Fibroblast of lung (primary cell): Measurements from ENCODE around the gene GPS1. TPM values are rescaled to one million over a fixed set of nuclear protein-coding genes. Genes with fewer than 3 reads are reported as not detected.

Experiments
- DNase-seq, 2 donors: peaks; one replicate each; pipeline versions ENCODE4 v3.0.0 to v3.0.0-alpha.2; 2010; ENCODE audit warnings: low read depth in 2 of 2
- H2AFZ ChIP-seq: 2 replicates; pipeline ENCODE4 v1.5.1; 2012; ENCODE audit warnings: low read length, control low read depth, inconsistent platforms
- H3K27ac ChIP-seq: 2 replicates; pipeline ENCODE4 v1.5.1; 2011; ENCODE audit warnings: low read length, control low read depth; ENCODE audit not compliant: insufficient read depth
- H3K27me3 ChIP-seq: 2 replicates; pipeline ENCODE4 v1.5.1; 2011; ENCODE audit warnings: mild to moderate bottlenecking, low read length; ENCODE audit not compliant: control insufficient read depth, insufficient read depth
- H3K36me3 ChIP-seq: 2 replicates; pipeline ENCODE4 v1.5.1; 2011; ENCODE audit warnings: low read length; ENCODE audit not compliant: control insufficient read depth, insufficient read depth
- H3K4me1 ChIP-seq: 2 replicates; pipeline ENCODE4 v1.5.1; 2011; ENCODE audit warnings: low read length; ENCODE audit not compliant: control insufficient read depth, insufficient read depth; ENCODE audit errors: extremely low read depth
- H3K4me2 ChIP-seq: 2 replicates; pipeline ENCODE4 v1.5.1; 2011; ENCODE audit warnings: low read length, control low read depth; ENCODE audit not compliant: insufficient read depth; ENCODE audit errors: extremely low read depth
- H3K4me3 ChIP-seq, 4 experiments: fragments of 200-600 bp in 1 of 4; sonication (generic) in 1 of 4; replicated peaks in 1 of 4; 2 replicates each; pipeline ENCODE4 v1.5.1; 2011 to 2016; ENCODE audit warnings: low read length in 4 of 4, low read depth in 3 of 4, mild to moderate bottlenecking in 3 of 4, control low read depth in 2 of 4, inconsistent platforms in 1 of 4, mixed read lengths in 1 of 4; ENCODE audit not compliant: insufficient read depth in 1 of 4; ENCODE audit errors: control extremely low read depth in 1 of 4
- H3K79me2 ChIP-seq: 2 replicates; pipeline ENCODE4 v1.5.1; 2012; ENCODE audit warnings: mild to moderate bottlenecking, low read length, inconsistent platforms; ENCODE audit not compliant: control insufficient read depth, insufficient read depth
- H3K9ac ChIP-seq: 2 replicates; pipeline ENCODE4 v1.5.1; 2011; ENCODE audit warnings: mild to moderate bottlenecking, low read length, control low read depth; ENCODE audit not compliant: insufficient read depth
- H3K9me3 ChIP-seq: 2 replicates; pipeline ENCODE4 v1.5.1; 2012; ENCODE audit warnings: low read depth, low read length; ENCODE audit not compliant: control insufficient read depth, insufficient read depth
- H4K20me1 ChIP-seq: 2 replicates; pipeline ENCODE4 v1.5.1; 2011; ENCODE audit warnings: low read length; ENCODE audit not compliant: control insufficient read depth, insufficient read depth; ENCODE audit errors: extremely low read depth
- CTCF ChIP-seq, 2 donors: IDR thresholded peaks in 1 of 2; conservative IDR thresholded peaks in 1 of 2; 1 replicate in 1 of 2; 2 replicates in 1 of 2; pipeline ENCODE4 v1.5.1; 2011 to 2012; ENCODE audit warnings: low read length in 2 of 2, control low read depth in 1 of 2, inconsistent platforms in 1 of 2, low read depth in 1 of 2, mild to moderate bottlenecking in 1 of 2
- EZH2 ChIP-seq: IDR thresholded peaks from 2 replicates; pipeline ENCODE4 v1.5.1; 2012; ENCODE audit warnings: low read length, control low read depth, mild to moderate bottlenecking; ENCODE audit errors: missing control alignments
- polyA plus RNA-seq, 2 donors: library from polyadenylated mRNA; depleted of rRNA in 1 of 2; stranded (reverse) in 1 of 2; unstranded in 1 of 2; fragments of >200 nt; gene quantifications; 2 replicates each; pipeline ENCODE4 v1.2.1, GENCODE V29; 2011 to 2012; ENCODE audit warnings: missing spikeins in 1 of 2
- total RNA-seq: library from RNA; depleted of rRNA; stranded (reverse); fragments of >200 nt; gene quantifications from 2 replicates; pipeline ENCODE4 v1.2.1, GENCODE V29; 2014

Gene GPS1
- total and polyA plus RNA-seq, 2 donors (not counting 1 experiment from before 2014, with no cell fraction given) = 53.3 to 76.6 TPM

- Histone ChIP-seq H3K4me2 (no peak overlapping the region), H4K20me1 (no peaks in the 10 kb centered on the region), H2AFZ (no peak overlapping the region), H3K9ac (no peak overlapping the region), H3K9me3 (no peaks in the 10 kb centered on the region), H3K79me2 (no peaks in the 10 kb centered on the region), H3K27me3 (no peaks in the 10 kb centered on the region), H3K27ac (no peak overlapping the region), H3K4me3 (no peak overlapping the region), H3K4me1 (no peaks in the 10 kb centered on the region), H3K36me3 (peaks cover 4% of the 10 kb centered on the region)
- TF ChIP-seq CTCF (conservative IDR thresholded peaks at IDR 0.05 in 1 of 2, IDR thresholded peaks at IDR 0.05 in 1 of 2; ENCODE audit: low read depth in 1 of 2, low read length in 2 of 2) (no peak), EZH2 (no peak)
- DNase-seq = no peak
These were observed 36.8 kb upstream of the GPS1 start for GRCh38 chr17:82014971-82015310.

- H3K27me3 ChIP-seq = no peaks in the 10 kb centered on the region
- no peaks in the 10 kb centered on the region for H3K4me1 ChIP-seq
- TF ChIP-seq CTCF (conservative IDR thresholded peaks at IDR 0.05 in 1 of 2, IDR thresholded peaks at IDR 0.05 in 1 of 2; ENCODE audit: low read depth in 1 of 2, low read length in 2 of 2) (no peak), EZH2 (no peak)
- H3K4me2 ChIP-seq = no peak overlapping the region
- H3K4me3 ChIP-seq = no peak overlapping the region
- H3K27ac ChIP-seq = no peak overlapping the region
- H3K36me3 ChIP-seq = peaks cover 4% of the 10 kb centered on the region
- H3K79me2 ChIP-seq = no peaks in the 10 kb centered on the region
- no peak overlapping the region for H3K9ac ChIP-seq
- no peak overlapping the region for H2AFZ ChIP-seq
- no peaks in the 10 kb centered on the region for H3K9me3 ChIP-seq
- DNase-seq = no peak
- H4K20me1 ChIP-seq = no peaks in the 10 kb centered on the region
These were observed 36.3 kb upstream of the GPS1 start for GRCh38 chr17:82015311-82015971.

GRCh38 chr17:82016061-82016874 is 35.4 kb upstream of the GPS1 start:
- peaks cover 1% of the 10 kb centered on the region for H3K4me1 ChIP-seq
- no peaks in the 10 kb centered on the region for H4K20me1 ChIP-seq
- H3K9me3 ChIP-seq = no peaks in the 10 kb centered on the region
- no peak overlapping the region for H3K4me2 ChIP-seq
- H3K79me2 ChIP-seq = peaks cover 1% of the 10 kb centered on the region
- H3K4me3 ChIP-seq = no peak overlapping the region
- H2AFZ ChIP-seq = no peak overlapping the region
- no peaks in the 10 kb centered on the region for H3K27me3 ChIP-seq
- peaks cover 4% of the 10 kb centered on the region for H3K36me3 ChIP-seq
- H3K9ac ChIP-seq = no peak overlapping the region
- no peak overlapping the region for H3K27ac ChIP-seq
- TF ChIP-seq EZH2 (no peak), CTCF (conservative IDR thresholded peaks at IDR 0.05 in 1 of 2, IDR thresholded peaks at IDR 0.05 in 1 of 2; ENCODE audit: low read depth in 1 of 2, low read length in 2 of 2) (no peak)
- DNase-seq = no peak
